Endothelial cell of umbilical vein (primary cell): Measurements from ENCODE around the gene PTPRO. TPM values are rescaled to one million over a fixed set of nuclear protein-coding genes. Genes with fewer than 3 reads are reported as not detected.

Experiments used
- BruUV-seq: library from RNA; stranded (reverse); fragments of 400-500 nt; replicated peaks from 2 replicates; lab custom pipeline; 2021; lab: Mats Ljungman, UMichigan
- CTCF ChIA-PET: fragments of 300-600, 350-600 bp; sonication (Branson Sonifier 250); formaldehyde crosslinking; loops from one replicate; lab custom pipeline; 2021; ENCODE audit warnings: antibody characterized with exemption, inconsistent platforms; lab: Charles Lee
- POLR2A ChIA-PET: fragments of 300-600, 350-600 bp; sonication (Branson Sonifier 250); formaldehyde crosslinking; loops from one replicate; lab custom pipeline; 2021; ENCODE audit warnings: antibody characterized with exemption, inconsistent platforms; lab: Charles Lee
- DNase-seq: peaks from one replicate; pipeline ENCODE4 v3.0.0-alpha.2; 2011; ENCODE audit warnings: low read depth, low spot score
- FAIRE-seq: peaks from 2 replicates; lab custom pipeline; 2011; peaks lifted over from hg19 to GRCh38; lab: Jason Lieb, UNC
- H2AFZ ChIP-seq: 2 replicates; pipeline ENCODE4 v1.6.0; 2012; ENCODE audit warnings: low read depth, low read length, control low read depth, inconsistent platforms
- H3K27ac ChIP-seq: 2 replicates; pipeline ENCODE4 v1.5.1; 2011; ENCODE audit warnings: low read depth, mild to moderate bottlenecking, control low read depth, low read length, moderate library complexity; ENCODE audit not compliant: insufficient read depth
- H3K27me3 ChIP-seq, 2 experiments: 2 replicates each; pipeline versions ENCODE4 v1.6.0 to v1.6.1; 2011; ENCODE audit warnings: low read length in 2 of 2, mixed read lengths in 1 of 2; ENCODE audit not compliant: control insufficient read depth in 2 of 2, insufficient read depth in 2 of 2
- H3K36me3 ChIP-seq, 2 experiments: 2 replicates in 1 of 2; 3 replicates in 1 of 2; pipeline ENCODE4 v1.5.1; 2011; ENCODE audit warnings: low read length in 2 of 2, mild to moderate bottlenecking in 1 of 2, moderate library complexity in 1 of 2; ENCODE audit not compliant: control insufficient read depth in 2 of 2, insufficient read depth in 2 of 2; ENCODE audit errors: extremely low read depth in 1 of 2
- H3K4me1 ChIP-seq: 3 replicates; pipeline ENCODE4 v1.5.1; 2011; ENCODE audit warnings: mild to moderate bottlenecking, low read length; ENCODE audit not compliant: control insufficient read depth, insufficient read depth; ENCODE audit errors: extremely low read depth
- H3K4me2 ChIP-seq: 2 replicates; pipeline ENCODE4 v1.6.1; 2011; ENCODE audit warnings: low read length, control low read depth, mixed read lengths; ENCODE audit not compliant: insufficient read depth
- H3K4me3 ChIP-seq, 3 experiments: fragments of 200-600 bp in 1 of 3; sonication (generic), shearing (Covaris generic) in 1 of 3; replicated peaks in 1 of 3; 2 replicates each; pipeline ENCODE4 v1.5.1; 2011 to 2016; ENCODE audit warnings: control low read depth in 3 of 3, low read length in 3 of 3, mild to moderate bottlenecking in 2 of 3, inconsistent platforms in 1 of 3, low read depth in 1 of 3, moderate library complexity in 1 of 3; ENCODE audit not compliant: insufficient read depth in 1 of 3
- H3K79me2 ChIP-seq: 2 replicates; pipeline ENCODE4 v1.6.0; 2012; ENCODE audit warnings: low read length, inconsistent platforms; ENCODE audit not compliant: control insufficient read depth, insufficient read depth
- H3K9ac ChIP-seq: replicated peaks from 2 replicates; pipeline ENCODE3; 2011; ENCODE audit warnings: low read length, control low read depth; ENCODE audit not compliant: insufficient read depth; ENCODE audit errors: extremely low read depth
- H3K9me1 ChIP-seq: replicated peaks from 3 replicates; pipeline ENCODE4 v1.6.0; 2011; ENCODE audit warnings: mild to moderate bottlenecking, low read length; ENCODE audit not compliant: control insufficient read depth, insufficient read depth; ENCODE audit errors: extremely low read depth
- H3K9me3 ChIP-seq: replicated peaks from 2 replicates; pipeline ENCODE4 v1.5.1; 2012; ENCODE audit warnings: low read length, inconsistent platforms; ENCODE audit not compliant: control insufficient read depth, insufficient read depth
- H4K20me1 ChIP-seq: replicated peaks from 2 replicates; pipeline ENCODE3; 2011; ENCODE audit warnings: mild to moderate bottlenecking, low read length; ENCODE audit not compliant: control insufficient read depth, insufficient read depth; ENCODE audit errors: extremely low read depth
- CTCF ChIP-seq, 2 donors: IDR thresholded peaks; 1 replicate in 1 of 2; 2 replicates in 1 of 2; pipeline ENCODE4 v1.5.1; 2011; ENCODE audit warnings: low read length in 2 of 2, mild to moderate bottlenecking in 2 of 2, moderate library complexity in 2 of 2, control low read depth in 1 of 2, inconsistent platforms in 1 of 2, low read depth in 1 of 2; ENCODE audit not compliant: insufficient read depth in 1 of 2; ENCODE audit errors: extremely low read depth in 1 of 2
- EZH2 ChIP-seq: IDR thresholded peaks from 2 replicates; pipeline ENCODE4 v1.6.1; 2012; ENCODE audit warnings: borderline replicate concordance, low read depth, mild to moderate bottlenecking, moderate library complexity, low read length, inconsistent platforms; ENCODE audit not compliant: severe bottlenecking
- FOS ChIP-seq: IDR thresholded peaks from 2 replicates; pipeline ENCODE4 v1.6.1; 2011; ENCODE audit warnings: mild to moderate bottlenecking, low read length, moderate library complexity, borderline replicate concordance; ENCODE audit not compliant: insufficient read depth
- GATA2 ChIP-seq: IDR thresholded peaks from 2 replicates; pipeline ENCODE4 v1.7.0; 2011; ENCODE audit warnings: low read depth, mild to moderate bottlenecking, moderate library complexity, mixed read lengths, low read length; ENCODE audit not compliant: insufficient read length, insufficient read depth
- JUN ChIP-seq: IDR thresholded peaks from 2 replicates; pipeline ENCODE4 v1.6.1; 2011; ENCODE audit warnings: borderline replicate concordance, low read depth; ENCODE audit not compliant: insufficient read length, insufficient read depth
- POLR2A ChIP-seq: IDR thresholded peaks from 2 replicates; pipeline ENCODE4 v1.6.1; 2012; ENCODE audit warnings: low read depth, mild to moderate bottlenecking, control low read depth, low read length
- POLR2AphosphoS5 ChIP-seq: IDR thresholded peaks from 2 replicates; pipeline ENCODE4 v1.6.1; 2012; ENCODE audit warnings: low read depth, mild to moderate bottlenecking, control low read depth, low read length, moderate library complexity; ENCODE audit not compliant: insufficient read depth
- dilution Hi-C: fragments of 300-500 bp; cut with MboI; formaldehyde crosslinking; loops from one replicate; pipeline ENCODE4 v1.15.0; 2019; ENCODE audit warnings: low sequenced_read_pairs; ENCODE audit not compliant: extremely low pct_ligation_motif_present
- intact Hi-C: fragments of 100-400 bp; cut with micrococcal nuclease; formaldehyde crosslinking; loops from one replicate; pipeline ENCODE4 v1.10.0; 2022
- polyA plus RNA-seq, 4 experiments: library from polyadenylated mRNA; depleted of rRNA in 3 of 4; stranded (reverse) in 3 of 4; unstranded in 1 of 4; fragments of >200 nt; gene quantifications; 2 replicates each; pipeline versions ENCODE4 v1.2.1 to v1.2.3, GENCODE V29; 2011 to 2012; ENCODE audit warnings: missing spikeins in 1 of 4
- total RNA-seq: library from RNA; stranded (reverse); gene quantifications from 2 replicates; pipeline ENCODE4 v1.2.3, GENCODE V29; 2021

Gene PTPRO
- total and polyA plus RNA-seq, 2 donors (not counting 3 experiments of a cell fraction or from before 2014, with no cell fraction given), result not detected

GRCh38 chr12:15435597-15435996, 113.3 kb downstream of the PTPRO start:
- CTCF ChIA-PET, result no interaction called here
- FAIRE-seq (no peak), DNase-seq (no peak)
- Histone ChIP-seq H3K9me1 (no peaks in the 10 kb centered on the region), H3K79me2 (no peaks in the 10 kb centered on the region), H3K4me2 (no peak overlapping the region), H3K9me3 (no peaks in the 10 kb centered on the region), H3K4me1 (no peaks in the 10 kb centered on the region), H3K9ac (no peak overlapping the region), H3K4me3 (no peak overlapping the region), H3K27ac (no peak overlapping the region), H3K36me3 (no peaks in the 10 kb centered on the region), H3K27me3 (no peaks in the 10 kb centered on the region), H4K20me1 (no peaks in the 10 kb centered on the region), H2AFZ (no peak overlapping the region)
- no TSS peak for BruUV-seq
- intact Hi-C loops, result no loop called here
- dilution Hi-C loops, result no loop called here
- no peak for TF ChIP-seq EZH2
- POLR2A ChIA-PET, result no interaction called here

- Histone ChIP-seq H3K79me2 (no peaks in the 10 kb centered on the region), H3K4me2 (no peak overlapping the region), H3K9me3 (no peaks in the 10 kb centered on the region), H3K9ac (no peak overlapping the region), H3K4me1 (no peaks in the 10 kb centered on the region), H4K20me1 (no peaks in the 10 kb centered on the region), H3K27ac (no peak overlapping the region), H3K9me1 (no peaks in the 10 kb centered on the region), H3K36me3 (no peaks in the 10 kb centered on the region), H2AFZ (no peak overlapping the region), H3K27me3 (no peaks in the 10 kb centered on the region), H3K4me3 (no peak overlapping the region)
- dilution Hi-C loops (no loop called here), intact Hi-C loops (no loop called here)
- TF ChIP-seq CTCF (IDR thresholded peaks at IDR 0.05; ENCODE audit: extremely low read depth in 1 of 2, insufficient read depth in 1 of 2, low read depth in 1 of 2, low read length in 2 of 2) (no peak), GATA2 (no peak), POLR2A (no peak), JUN (no peak), EZH2 (no peak), POLR2AphosphoS5 (no peak), FOS (no peak)
- CTCF ChIA-PET, result no interaction called here
- FAIRE-seq (no peak), DNase-seq (no peak)
- BruUV-seq, result no TSS peak
- POLR2A ChIA-PET, result no interaction called here
Observed at GRCh38 chr12:15439459-15439858, 117.2 kb downstream of the PTPRO start.
